ENCODE data around the gene ECM1.

The ECM1 gene

GRCh38 chr1:150546294-150546937, 38.5 kb downstream of the ECM1 start:
- no peak for DNase-seq

- DNase-seq = no peak
Measured at GRCh38 chr1:150548324-150548631, 40.4 kb downstream of the ECM1 start.

GRCh38 chr1:150548632-150549495, 41.0 kb downstream of the ECM1 start, which contains the start of gene ADAMTSL4:
Gene ADAMTSL4 (plus strand): TSS chr1:150549408. CDS start chr1:150552289, 2,881 bp downstream.
- peak; percentile 37 for DNase-seq

GRCh38 chr1:150549496-150550221, 41.8 kb downstream of the ECM1 start:
- DNase-seq = no peak

GRCh38 chr1:150550222-150551050, 42.5 kb downstream of the ECM1 start:
- no peak for DNase-seq

GRCh38 chr1:150551051-150551783, 43.3 kb downstream of the ECM1 start:
- DNase-seq = no peak

GRCh38 chr1:150551784-150552127, 43.8 kb downstream of the ECM1 start:
- no peak for DNase-seq

- peak; percentile 31 for DNase-seq
Measured at GRCh38 chr1:150552128-150552910, 44.4 kb downstream of the ECM1 start.

GRCh38 chr1:150552911-150553289, 45.0 kb downstream of the ECM1 start:
- no peak for DNase-seq

- DNase-seq = no peak
Measured at GRCh38 chr1:150553392-150554085, 45.6 kb downstream of the ECM1 start.

GRCh38 chr1:150554086-150554452, 46.2 kb downstream of the ECM1 start:
- no peak for DNase-seq

- no peak for DNase-seq
Measured at GRCh38 chr1:150555198-150555970, 47.5 kb downstream of the ECM1 start.

GRCh38 chr1:150555971-150556865, 48.3 kb downstream of the ECM1 start:
- DNase-seq = no peak

GRCh38 chr1:150557065-150557600, 49.2 kb downstream of the ECM1 start:
- no peak for DNase-seq

- no peak for DNase-seq
Measured at GRCh38 chr1:150557813-150558212, 49.9 kb downstream of the ECM1 start.

- no peak for DNase-seq
Measured at GRCh38 chr1:150558303-150558704, 50.4 kb downstream of the ECM1 start.

GRCh38 chr1:150558761-150559655, 51.1 kb downstream of the ECM1 start:
- no peak for DNase-seq

GRCh38 chr1:150559656-150560010, 51.7 kb downstream of the ECM1 start:
- DNase-seq = no peak
